ENCODE measurements around the gene MTA1.

GRCh38 chr14:105414456-105415371 is 4.9 kb upstream of the MTA1 start:
- TF ChIP-seq CTCF (IDR thresholded peaks at IDR 0.05) = peak; percentile 67
- TF ChIP-seq EZH2 (IDR thresholded peaks at IDR 0.05) = no peak

Measured in neural progenitor cell (in vitro differentiated cells).